ENCODE measurements around the gene UGT1A7.

Gene UGT1A7

GRCh38 chr2:233756429-233757081 is 74.9 kb downstream of the UGT1A7 start:
- CTCF ChIA-PET: no interaction called here
- no peak for DNase-seq (ENCODE audit: low spot score)
- TF ChIP-seq CTCF (conservative IDR thresholded peaks at IDR 0.05; ENCODE audit: low read depth): no peak
- H3K27ac ChIP-seq: no peak overlapping the region
- POLR2A ChIA-PET (ENCODE audit: low non-redundant PET): no interaction called here

- no peak for TF ChIP-seq CTCF (conservative IDR thresholded peaks at IDR 0.05; ENCODE audit: low read depth)
- ChIA-PET CTCF (interaction anchor here (0.7 kb wide), 1 partner anchor 292 kb away, joined by 3 read pairs; no protein-coding TSS in a partner anchor), POLR2A (ENCODE audit: low non-redundant PET) (no interaction called here)
- no peak for DNase-seq (ENCODE audit: low spot score)
- H3K27ac ChIP-seq: no peak overlapping the region
These were observed 76.4 kb downstream of the UGT1A7 start for GRCh38 chr2:233758141-233758540.

GRCh38 chr2:233758849-233759248 is 77.1 kb downstream of the UGT1A7 start:
- ChIA-PET CTCF (no interaction called here), POLR2A (ENCODE audit: low non-redundant PET) (no interaction called here)
- no peak for TF ChIP-seq CTCF (conservative IDR thresholded peaks at IDR 0.05; ENCODE audit: low read depth)
- H3K27ac ChIP-seq: no peak overlapping the region
- DNase-seq (ENCODE audit: low spot score): no peak

- no peak for TF ChIP-seq CTCF (conservative IDR thresholded peaks at IDR 0.05; ENCODE audit: low read depth)
- DNase-seq (ENCODE audit: low spot score): no peak
- POLR2A ChIA-PET (ENCODE audit: low non-redundant PET): no interaction called here
- CTCF ChIA-PET: no interaction called here
- no peak within 1 kb of the TSS for H3K27ac ChIP-seq
These were observed 78.3 kb downstream of the UGT1A7 start, which contains the start of gene UGT1A1 for GRCh38 chr2:233760043-233760442. TSS of gene UGT1A1 (plus strand) at chr2:233760270. CDS start at chr2:233760288, 18 bp downstream.

- H3K27ac ChIP-seq: no peak overlapping the region
- ChIA-PET CTCF (interaction anchor here (0.7 kb wide), 1 partner anchor 10 kb away, joined by 3 read pairs; no protein-coding TSS in a partner anchor), POLR2A (ENCODE audit: low non-redundant PET) (no interaction called here)
- no peak for TF ChIP-seq CTCF (conservative IDR thresholded peaks at IDR 0.05; ENCODE audit: low read depth)
- DNase-seq (ENCODE audit: low spot score): peak; percentile 48
These were observed 79.5 kb downstream of the UGT1A7 start for GRCh38 chr2:233761040-233761769.

GRCh38 chr2:233764264-233764663 is 82.6 kb downstream of the UGT1A7 start:
- no peak overlapping the region for H3K27ac ChIP-seq
- TF ChIP-seq CTCF (conservative IDR thresholded peaks at IDR 0.05; ENCODE audit: low read depth): no peak
- no peak for DNase-seq (ENCODE audit: low spot score)
- CTCF ChIA-PET: interaction anchor here (0.7 kb wide), 1 partner anchor 302 kb away, joined by 3 read pairs; no protein-coding TSS in a partner anchor
- POLR2A ChIA-PET (ENCODE audit: low non-redundant PET): no interaction called here
